GM18517 (cell line): Measurements from ENCODE around the gene INPP4B.
"Not testable (repeated sequence)": the region's sequence is repeated elsewhere in the genome, so short reads cannot be mapped to it uniquely, and the experiment has no call there.

Experiments
- ATAC-seq: cut with Tn5 transposase; IDR thresholded peaks from one replicate; pipeline ENCODE4 v1.9.1; 2021; ENCODE audit warnings: mild to moderate bottlenecking, moderate library complexity; ENCODE audit not compliant: unreplicated experiment

Gene INPP4B

GRCh38 chr4:142423861-142424260 lies 422.2 kb downstream of the INPP4B start:
- ATAC-seq, result no peak

GRCh38 chr4:142420311-142421095 lies 425.6 kb downstream of the INPP4B start:
- ATAC-seq, result no peak

GRCh38 chr4:142419712-142420111 lies 426.4 kb downstream of the INPP4B start:
- no peak for ATAC-seq

GRCh38 chr4:142418697-142419096 lies 427.4 kb downstream of the INPP4B start:
- no peak for ATAC-seq

- ATAC-seq, result no peak
Measured at GRCh38 chr4:142416711-142417275, 429.3 kb downstream of the INPP4B start.

- no peak for ATAC-seq
Measured at GRCh38 chr4:142416121-142416520, 430.0 kb downstream of the INPP4B start.

- no peak for ATAC-seq
Measured at GRCh38 chr4:142414366-142414990, 431.6 kb downstream of the INPP4B start.

- no peak for ATAC-seq
Measured at GRCh38 chr4:142413485-142413884, 432.6 kb downstream of the INPP4B start.

GRCh38 chr4:142411993-142412392 lies 434.1 kb downstream of the INPP4B start:
- ATAC-seq, result no peak

GRCh38 chr4:142408003-142408441 lies 438.1 kb downstream of the INPP4B start:
- no peak for ATAC-seq

- ATAC-seq, result no peak
Measured at GRCh38 chr4:142407596-142407995, 438.5 kb downstream of the INPP4B start.

GRCh38 chr4:142406917-142407501 lies 439.1 kb downstream of the INPP4B start:
- ATAC-seq, result no peak

- no peak for ATAC-seq
Measured at GRCh38 chr4:142406499-142406835, 439.6 kb downstream of the INPP4B start.

- peak; percentile 21 for ATAC-seq
Measured at GRCh38 chr4:142405695-142406498, 440.2 kb downstream of the INPP4B start.

- ATAC-seq, result peak; percentile 50
Measured at GRCh38 chr4:142405021-142405694, 440.9 kb downstream of the INPP4B start.

GRCh38 chr4:142404191-142404611 lies 441.9 kb downstream of the INPP4B start:
- ATAC-seq, result no peak

- no peak for ATAC-seq
Measured at GRCh38 chr4:142402900-142403299, 443.2 kb downstream of the INPP4B start.

- no peak for ATAC-seq
Measured at GRCh38 chr4:142402156-142402555, 443.9 kb downstream of the INPP4B start.

GRCh38 chr4:142397364-142397991 lies 448.6 kb downstream of the INPP4B start:
- not testable (repeated sequence) for ATAC-seq

- no peak for ATAC-seq
Measured at GRCh38 chr4:142396279-142396678, 449.8 kb downstream of the INPP4B start.
